OCI-M2 (cell line): ENCODE measurements around the gene VPS35.

Experiments
- DNase-seq: peaks from one replicate; lab custom pipeline; 2025; ENCODE audit not compliant: unreplicated experiment; lab: John Stamatoyannopoulos, UW

Gene VPS35

DNA sequence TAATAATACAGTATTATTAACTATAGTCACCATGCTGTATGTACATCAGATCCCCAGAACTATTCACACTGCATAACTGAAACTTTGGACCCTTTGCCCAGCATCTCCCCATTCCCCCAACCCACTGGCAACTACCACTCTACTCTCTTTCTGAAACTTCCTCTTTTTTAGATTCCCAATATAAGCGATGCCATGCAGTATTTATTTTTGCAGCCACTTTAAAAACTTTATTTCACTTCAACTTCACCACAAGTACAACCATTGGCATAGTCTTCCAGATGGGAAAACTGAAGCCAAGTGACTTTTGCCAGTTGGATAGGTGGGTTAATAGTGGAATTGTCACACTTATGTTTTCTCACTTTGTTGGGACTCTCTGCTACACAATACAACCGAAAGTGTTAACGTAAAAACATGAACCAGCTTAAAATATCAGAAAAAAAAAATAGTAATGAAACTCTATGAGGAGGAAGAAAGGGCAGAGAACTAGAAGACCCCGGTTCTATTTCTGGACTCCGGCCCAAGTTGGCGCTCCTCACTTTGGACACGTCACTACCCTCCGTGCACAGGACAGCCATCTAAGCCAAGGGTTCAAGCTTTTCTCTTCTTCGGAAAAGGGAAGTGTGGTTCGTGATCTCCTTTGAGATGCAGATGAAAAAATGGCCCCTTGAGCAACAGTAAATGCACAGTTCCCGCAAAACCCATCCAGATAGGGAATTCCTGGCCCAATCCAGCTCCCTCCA, 68.5 kb downstream of the VPS35 start:
- DNase-seq = no peak

DNA sequence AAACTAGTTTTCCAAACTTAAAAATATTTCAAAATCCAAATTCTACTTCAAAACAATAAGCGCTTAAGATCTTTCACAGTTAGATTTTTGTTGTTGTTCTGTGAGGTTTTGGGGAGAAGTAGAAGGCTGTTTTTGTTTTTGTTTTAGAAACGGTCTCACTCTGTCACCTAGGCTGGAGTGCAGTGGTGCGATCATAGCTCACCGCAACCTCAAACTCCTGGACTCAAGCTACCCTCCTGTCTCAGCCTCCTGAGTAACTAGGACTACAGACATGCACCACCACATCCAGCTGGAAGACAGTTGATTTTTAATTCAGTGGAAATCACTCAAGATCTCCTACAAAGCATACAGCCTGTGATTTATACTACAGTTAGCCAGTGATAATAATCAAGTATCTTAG, 70.5 kb downstream of the VPS35 start:
- no peak for DNase-seq

DNA sequence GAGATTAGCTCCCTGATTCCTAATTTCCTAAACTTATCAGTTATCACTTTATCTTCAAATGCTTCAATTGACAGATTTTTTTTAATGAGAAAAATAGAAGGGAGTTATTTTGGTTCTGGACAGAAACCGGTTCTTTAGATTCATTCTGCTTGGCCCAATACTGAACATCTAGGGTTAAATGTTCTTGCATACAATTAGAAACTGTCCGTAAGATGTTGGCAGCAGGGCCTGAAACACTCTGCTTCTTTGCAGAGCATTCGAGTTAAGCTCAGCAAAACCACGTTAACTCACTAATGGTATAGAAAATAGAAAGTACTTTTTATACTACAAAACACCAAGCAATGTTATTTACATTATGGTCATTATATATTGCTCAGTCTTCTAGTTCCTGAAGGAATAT, 75.0 kb downstream of the VPS35 start:
- DNase-seq = no peak

DNA sequence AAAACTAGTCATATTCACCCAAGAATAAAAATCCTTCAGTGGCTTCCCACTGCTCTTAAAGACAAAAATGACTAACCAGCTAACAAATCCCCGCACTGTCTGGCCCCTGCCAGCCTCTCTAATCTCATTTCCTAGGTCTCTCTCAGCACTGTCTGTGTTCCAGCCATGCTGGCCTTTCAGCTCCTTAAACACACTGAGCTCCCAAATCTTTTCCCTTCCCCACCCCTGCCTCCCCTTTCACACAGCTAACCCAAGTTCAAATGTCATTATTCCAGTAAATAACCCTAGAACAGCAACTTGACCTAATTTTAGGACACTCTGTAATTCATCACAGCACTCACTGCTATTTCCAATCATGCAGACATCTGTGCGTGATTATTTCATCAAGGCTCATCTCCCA, 75.6 kb downstream of the VPS35 start:
- no peak for DNase-seq

DNA sequence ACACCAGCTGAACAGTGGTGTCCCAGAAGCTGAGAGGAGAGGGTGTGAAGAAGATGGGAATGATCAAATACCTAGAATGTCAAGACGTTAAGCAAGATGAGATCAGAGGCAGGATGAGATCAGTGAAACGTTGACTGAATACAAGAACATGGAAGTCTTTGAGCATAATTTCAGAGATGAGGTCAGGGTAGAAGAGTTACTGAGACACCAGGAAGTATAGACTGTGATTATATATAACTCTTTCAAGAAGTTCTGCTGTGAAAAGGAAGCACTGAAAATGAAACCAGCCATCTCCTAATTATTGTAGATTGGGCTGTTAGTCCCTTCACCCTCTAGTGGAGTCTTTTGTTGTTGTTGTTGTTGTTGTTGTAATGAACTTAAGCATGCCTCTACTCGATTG, 76.9 kb downstream of the VPS35 start:
- no peak for DNase-seq

DNA sequence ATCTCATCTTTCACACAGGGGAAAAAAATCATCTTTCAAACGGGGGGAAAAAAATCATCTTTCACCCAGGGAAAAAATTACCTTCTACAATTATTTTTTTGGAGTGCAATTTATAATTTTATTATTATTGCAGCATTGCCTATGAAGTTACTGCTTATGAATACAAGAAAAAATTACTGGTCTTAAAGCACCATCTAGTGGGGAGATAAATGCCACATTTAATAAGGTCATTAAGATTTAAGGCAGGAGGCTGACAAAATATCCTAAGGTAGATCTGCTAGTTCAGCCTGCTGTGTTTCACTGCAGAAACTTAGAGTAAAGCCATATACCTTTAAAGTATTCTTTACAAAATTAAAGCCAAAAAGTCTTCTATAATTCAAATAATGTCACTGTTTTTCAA, 81.4 kb downstream of the VPS35 start:
- DNase-seq = no peak

DNA sequence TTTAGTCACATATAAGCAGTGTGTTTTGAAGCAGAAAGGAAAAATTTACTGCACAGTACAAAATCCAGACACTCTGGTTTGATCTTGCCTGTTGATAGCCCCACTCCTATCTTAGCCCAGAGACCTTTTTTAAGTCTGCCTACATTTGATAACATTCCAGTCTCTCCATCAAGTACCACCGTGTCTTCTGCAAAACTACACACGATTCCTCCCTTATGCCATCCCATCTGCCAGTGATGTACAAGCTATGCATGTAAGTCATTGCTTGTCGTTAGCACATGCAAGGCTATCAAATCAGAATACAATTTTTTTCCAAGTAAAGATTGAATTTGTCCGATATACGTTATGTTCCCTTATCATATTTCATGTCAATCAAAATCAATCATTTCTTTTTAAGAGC, 82.7 kb downstream of the VPS35 start:
- DNase-seq = no peak
